OCI-LY7 (cell line): Measurements from ENCODE around the gene PCNX2. TPM values are rescaled to one million over a fixed set of nuclear protein-coding genes. Genes with fewer than 3 reads are reported as not detected.

Source experiments
- BruUV-seq: library from RNA; stranded (reverse); fragments of 400-500 nt; replicated peaks from 2 replicates; lab custom pipeline; 2021; lab: Mats Ljungman, UMichigan
- CTCF ChIA-PET: fragments of 300-600 bp; sonication (Branson Sonifier 250); formaldehyde crosslinking; loops from one replicate; lab custom pipeline; 2022; ENCODE audit warnings: antibody characterized with exemption; ENCODE audit not compliant: unreplicated experiment; lab: Charles Lee
- POLR2A ChIA-PET: fragments of 300-600 bp; sonication (Branson Sonifier 250); formaldehyde crosslinking; loops from one replicate; lab custom pipeline; 2022; ENCODE audit warnings: antibody characterized with exemption; lab: Charles Lee
- DNase-seq: peaks from one replicate; pipeline ENCODE4 v3.0.0-alpha.2; 2015; ENCODE audit warnings: low spot score
- H2AFZ ChIP-seq: fragments of 200-600 bp; sonication (generic), shearing (Covaris generic); 2 replicates; pipeline ENCODE4 v1.6.1; 2014; ENCODE audit warnings: mild to moderate bottlenecking, antibody characterized with exemption, low read length, moderate library complexity
- H3K27ac ChIP-seq: fragments of 200-600 bp; sonication (generic); 2 replicates; pipeline ENCODE4 v1.5.1; 2014; ENCODE audit warnings: mixed run types, low read depth, mild to moderate bottlenecking, moderate library complexity, low read length, inconsistent platforms; ENCODE audit not compliant: poor library complexity, severe bottlenecking
- H3K36me3 ChIP-seq: fragments of 200-600 bp; sonication (generic); 2 replicates; pipeline ENCODE4 v1.6.1; 2014; ENCODE audit warnings: mild to moderate bottlenecking, antibody characterized with exemption, low read length, moderate library complexity, mixed read lengths; ENCODE audit not compliant: insufficient read depth
- H3K4me1 ChIP-seq: fragments of 200-600 bp; sonication (generic); 2 replicates; pipeline ENCODE4 v1.5.1; 2014; ENCODE audit warnings: mild to moderate bottlenecking, low read length; ENCODE audit not compliant: insufficient read depth, poor library complexity, severe bottlenecking
- H3K4me2 ChIP-seq: fragments of 200-600 bp; sonication (generic); 2 replicates; pipeline ENCODE4 v1.6.1; 2014; ENCODE audit warnings: mild to moderate bottlenecking, low read length
- H3K4me3 ChIP-seq: fragments of 200-600 bp; sonication (generic); 2 replicates; pipeline ENCODE4 v1.5.1; 2014; ENCODE audit warnings: mild to moderate bottlenecking, low read depth, low read length; ENCODE audit not compliant: poor library complexity, severe bottlenecking
- H3K79me2 ChIP-seq: fragments of 200-600 bp; sonication (generic); 2 replicates; pipeline ENCODE4 v1.6.1; 2016; ENCODE audit warnings: low read depth, mild to moderate bottlenecking, low read length, moderate library complexity, mixed read lengths; ENCODE audit not compliant: insufficient read depth
- H3K9me2 ChIP-seq: fragments of 200-600 bp; sonication (generic); 2 replicates; pipeline ENCODE4 v1.6.1; 2016; ENCODE audit warnings: mild to moderate bottlenecking, low read length, mixed read lengths; ENCODE audit not compliant: insufficient read depth
- H3K9me3 ChIP-seq: fragments of 200-600 bp; sonication (generic); 2 replicates; pipeline ENCODE4 v1.6.1; 2014; ENCODE audit warnings: mild to moderate bottlenecking, mixed run types, low read length, mixed read lengths
- H4K20me1 ChIP-seq: fragments of 200-600 bp; sonication (generic); 2 replicates; pipeline ENCODE4 v1.6.1; 2014; ENCODE audit warnings: mild to moderate bottlenecking, antibody characterized with exemption, low read length, moderate library complexity, mixed read lengths; ENCODE audit not compliant: insufficient read depth
- CTCF ChIP-seq: fragments of 200-600 bp; sonication (generic); conservative IDR thresholded peaks from 2 replicates; pipeline ENCODE4 v1.5.1; 2014; ENCODE audit warnings: mild to moderate bottlenecking, antibody characterized with exemption, low read length, moderate library complexity, mixed read lengths
- EZH2phosphoT487 ChIP-seq: fragments of 200-600 bp; sonication (generic); IDR thresholded peaks from 2 replicates; pipeline ENCODE4 v1.6.1; 2018; ENCODE audit warnings: low read depth, borderline replicate concordance, mild to moderate bottlenecking, mixed run types, antibody characterized with exemption, low read length, moderate library complexity, mixed read lengths
- intact Hi-C: fragments of 100-400 bp; cut with micrococcal nuclease; formaldehyde crosslinking; loops from one replicate; pipeline ENCODE4 v1.10.0; 2022; ENCODE audit not compliant: unreplicated experiment
- total RNA-seq, 2 experiments: library from RNA; depleted of rRNA in 1 of 2; stranded (reverse); fragments of >200 nt in 1 of 2; shearing (Covaris generic) in 1 of 2; gene quantifications; 2 replicates each; pipeline ENCODE4 v1.2.3, GENCODE V29; 2014 to 2022

Gene PCNX2
- total RNA-seq, 2 experiments from 2014 or later: 17.1 to 26.9 TPM

- Histone ChIP-seq H3K4me1 (no peaks in the 10 kb centered on the region), H3K9me2 (no peaks in the 10 kb centered on the region), H2AFZ (no peak overlapping the region), H3K79me2 (no peaks in the 10 kb centered on the region), H3K27ac (no peak overlapping the region), H4K20me1 (no peaks in the 10 kb centered on the region), H3K4me3 (no peak overlapping the region), H3K4me2 (no peak overlapping the region), H3K36me3 (no peaks in the 10 kb centered on the region), H3K9me3 (no peaks in the 10 kb centered on the region)
- ChIA-PET CTCF (no interaction called here), POLR2A (interaction anchor here (0.6 kb wide), 1 partner anchor 1217 kb away, joined by 4 read pairs; no protein-coding TSS in a partner anchor)
- intact Hi-C loops: no loop called here
- DNase-seq: no peak
- no peak for TF ChIP-seq CTCF
- TF ChIP-seq EZH2phosphoT487: no peak
- no TSS peak for BruUV-seq
Measured at GRCh38 chr1:233006108-233006507, 289.4 kb downstream of the PCNX2 start.

GRCh38 chr1:233005703-233006102 is 289.8 kb downstream of the PCNX2 start:
- Histone ChIP-seq H3K27ac (no peak overlapping the region), H4K20me1 (no peaks in the 10 kb centered on the region), H3K79me2 (no peaks in the 10 kb centered on the region), H3K36me3 (no peaks in the 10 kb centered on the region), H3K4me1 (no peaks in the 10 kb centered on the region), H3K9me3 (no peaks in the 10 kb centered on the region), H2AFZ (no peak overlapping the region), H3K4me3 (no peak overlapping the region), H3K9me2 (no peaks in the 10 kb centered on the region), H3K4me2 (no peak overlapping the region)
- POLR2A ChIA-PET: no interaction called here
- CTCF ChIA-PET: no interaction called here
- intact Hi-C loops: no loop called here
- no peak for TF ChIP-seq CTCF
- no peak for TF ChIP-seq EZH2phosphoT487
- no TSS peak for BruUV-seq
- no peak for DNase-seq

- no peak overlapping the region for H2AFZ ChIP-seq
- ChIA-PET POLR2A (interaction anchor here (1.0 kb wide), 1 partner anchor 11 kb away, joined by 4 read pairs; no protein-coding TSS in a partner anchor), CTCF (no interaction called here)
- H3K9me3 ChIP-seq: no peaks in the 10 kb centered on the region
- no peak overlapping the region for H3K27ac ChIP-seq
- H3K36me3 ChIP-seq: no peaks in the 10 kb centered on the region
- H3K9me2 ChIP-seq: no peaks in the 10 kb centered on the region
- no peaks in the 10 kb centered on the region for H4K20me1 ChIP-seq
- no peaks in the 10 kb centered on the region for H3K79me2 ChIP-seq
- TF ChIP-seq EZH2phosphoT487: no peak
- no peak for TF ChIP-seq CTCF
- no peak overlapping the region for H3K4me2 ChIP-seq
- no TSS peak for BruUV-seq
- intact Hi-C loops: no loop called here
- H3K4me1 ChIP-seq: no peaks in the 10 kb centered on the region
- no peak for DNase-seq
- H3K4me3 ChIP-seq: no peak overlapping the region
Measured at GRCh38 chr1:233005156-233005555, 290.4 kb downstream of the PCNX2 start.
